Omental fat pad (tissue), 4 donors: ENCODE data around the gene NR3C1. TPM values are rescaled to one million over a fixed set of nuclear protein-coding genes. Genes with fewer than 3 reads are reported as not detected.

Experiments
- ATAC-seq: fragments of 150-250 bp; one replicate; pipeline ENCODE4 v1.9.1; 2016; ENCODE audit warnings: mild to moderate bottlenecking, moderate library complexity; ENCODE audit not compliant: low FRiP score
- DNase-seq: peaks from one replicate; pipeline ENCODE4 v3.0.0-alpha.2; 2019; ENCODE audit warnings: low spot score
- CTCF ChIP-seq, 3 donors: fragments of 450-650 bp; IDR thresholded peaks; one replicate each; pipeline ENCODE4 v1.5.1; 2016 to 2017; ENCODE audit warnings: antibody characterized with exemption in 3 of 3, mild to moderate bottlenecking in 3 of 3, moderate library complexity in 2 of 3
- total RNA-seq, 4 donors: library from RNA; depleted of rRNA; stranded (reverse); fragments of >200 nt; gene quantifications; one replicate each; pipeline ENCODE4 v1.1.0, GENCODE V29; 2016

Gene NR3C1
- total RNA-seq, 4 donors from 2014 or later, result 57.1 to 102 (median 62.3) TPM

- ATAC-seq (no peak), DNase-seq (no peak)
- no peak for TF ChIP-seq CTCF (IDR thresholded peaks at IDR 0.05)
These were observed 140.1 kb downstream of the NR3C1 start for GRCh38 chr5:143263272-143263810.

GRCh38 chr5:143262393-143263174, 140.9 kb downstream of the NR3C1 start:
- no peak for TF ChIP-seq CTCF (IDR thresholded peaks at IDR 0.05)
- peak; percentile 89 for ATAC-seq
- no peak for DNase-seq

- ATAC-seq, result no peak
- no peak for TF ChIP-seq CTCF (IDR thresholded peaks at IDR 0.05)
- DNase-seq, result no peak
These were observed 141.6 kb downstream of the NR3C1 start for GRCh38 chr5:143261748-143262392.

- ATAC-seq (no peak), DNase-seq (no peak)
- TF ChIP-seq CTCF (IDR thresholded peaks at IDR 0.05), result no peak
These were observed 144.3 kb downstream of the NR3C1 start for GRCh38 chr5:143259254-143259605.

GRCh38 chr5:143258559-143259253, 144.8 kb downstream of the NR3C1 start:
- DNase-seq, result no peak
- TF ChIP-seq CTCF (IDR thresholded peaks at IDR 0.05), result no peak
- ATAC-seq, result no peak

GRCh38 chr5:143254819-143255218, 148.7 kb downstream of the NR3C1 start:
- TF ChIP-seq CTCF (IDR thresholded peaks at IDR 0.05), result no peak
- ATAC-seq, result no peak

More at GRCh38 chr5:143254819-143255218, 148.7 kb downstream of the NR3C1 start:
- no peak for DNase-seq
